ENCODE results near the gene TLL2. TPM values are rescaled to one million over a fixed set of nuclear protein-coding genes. Genes with fewer than 3 reads are reported as not detected.
A peak's percentile ranks its signal among the peaks of the same experiment; 100 is the strongest.

The TLL2 gene
- total and polyA plus RNA-seq, 4 donors: 0.12 to 0.36 TPM; not detected in 2

- Histone ChIP-seq H3K4me3 (ENCODE audit: low read length in 2 of 2) (no peak overlapping the region), H3K36me3 (ENCODE audit: control insufficient read depth in 1 of 2, insufficient read depth in 2 of 2, low read length in 1 of 2) (no peaks in the 10 kb centered on the region), H3K27me3 (ENCODE audit: control insufficient read depth in 1 of 2, insufficient read depth in 2 of 2, low read length in 1 of 2) (no peaks in the 10 kb centered on the region), H3K9me3 (ENCODE audit: control insufficient read depth, low read length) (no peaks in the 10 kb centered on the region), H3K27ac (ENCODE audit: low read depth in 1 of 2, low read length in 2 of 2) (no peak overlapping the region), H3K4me1 (ENCODE audit: control insufficient read depth in 1 of 2, insufficient read depth in 2 of 2, low read length in 2 of 2) (no peaks in the 10 kb centered on the region)
- DNase-seq (no peak), ATAC-seq (ENCODE audit: low FRiP score) (no peak)
- 84 to 87% methylated on average over 5 of the region's 5 CpGs for WGBS, 2 donors
- intact Hi-C loops (cut with DNase I): loop anchor here (5.0 to 10.0 kb wide), 3 partner anchors 138 to 841 kb away; partner anchors contain the start of genes TLL2 (in 2 of the 2) and LCOR (in 1 of the 2)
Observed at GRCh38 chr10:96374004-96374403, 139.7 kb downstream of the TLL2 start.

GRCh38 chr10:96371356-96371755 lies 142.4 kb downstream of the TLL2 start:
- no peaks in the 10 kb centered on the region for H3K9me3 ChIP-seq (ENCODE audit: control insufficient read depth, low read length)
- H3K4me3 ChIP-seq (ENCODE audit: low read length in 2 of 2): no peak overlapping the region
- no peaks in the 10 kb centered on the region for H3K36me3 ChIP-seq (ENCODE audit: control insufficient read depth in 1 of 2, insufficient read depth in 2 of 2, low read length in 1 of 2)
- 88 to 92% methylated on average over 11 of the region's 11 CpGs for WGBS, 2 donors
- no peak for DNase-seq
- peaks cover 0 to 5% of the 10 kb centered on the region in 2 donors for H3K4me1 ChIP-seq (ENCODE audit: control insufficient read depth in 1 of 2, insufficient read depth in 2 of 2, low read length in 2 of 2)
- no peak for ATAC-seq (ENCODE audit: low FRiP score)
- H3K27ac ChIP-seq (ENCODE audit: low read depth in 1 of 2, low read length in 2 of 2): no peak overlapping the region
- intact Hi-C loops (cut with DNase I): loop anchor here (5.0 to 10.0 kb wide), 3 partner anchors 141 to 843 kb away; partner anchors contain the start of genes TLL2 (in 2 of the 2) and LCOR (in 1 of the 2)
- no peaks in the 10 kb centered on the region for H3K27me3 ChIP-seq (ENCODE audit: control insufficient read depth in 1 of 2, insufficient read depth in 2 of 2, low read length in 1 of 2)

GRCh38 chr10:96370584-96371157 lies 143.1 kb downstream of the TLL2 start:
- H3K4me1 ChIP-seq (ENCODE audit: control insufficient read depth in 1 of 2, insufficient read depth in 2 of 2, low read length in 2 of 2): peaks cover 0 to 5% of the 10 kb centered on the region in 2 donors
- 37 to 43% methylated on average over 16 of the region's 16 CpGs for WGBS, 2 donors
- H3K9me3 ChIP-seq (ENCODE audit: control insufficient read depth, low read length): no peaks in the 10 kb centered on the region
- H3K4me3 ChIP-seq (ENCODE audit: low read length in 2 of 2): no peak overlapping the region
- H3K27me3 ChIP-seq (ENCODE audit: control insufficient read depth in 1 of 2, insufficient read depth in 2 of 2, low read length in 1 of 2): no peaks in the 10 kb centered on the region
- intact Hi-C loops (cut with DNase I): loop anchor here (5.0 to 10.0 kb wide), 3 partner anchors 142 to 844 kb away; partner anchors contain the start of genes TLL2 (in 2 of the 2) and LCOR (in 1 of the 2)
- H3K36me3 ChIP-seq (ENCODE audit: control insufficient read depth in 1 of 2, insufficient read depth in 2 of 2, low read length in 1 of 2): no peaks in the 10 kb centered on the region
- no peak for DNase-seq
- peak; percentile 63 for ATAC-seq (ENCODE audit: low FRiP score)
- no peak overlapping the region for H3K27ac ChIP-seq (ENCODE audit: low read depth in 1 of 2, low read length in 2 of 2)

DNA sequence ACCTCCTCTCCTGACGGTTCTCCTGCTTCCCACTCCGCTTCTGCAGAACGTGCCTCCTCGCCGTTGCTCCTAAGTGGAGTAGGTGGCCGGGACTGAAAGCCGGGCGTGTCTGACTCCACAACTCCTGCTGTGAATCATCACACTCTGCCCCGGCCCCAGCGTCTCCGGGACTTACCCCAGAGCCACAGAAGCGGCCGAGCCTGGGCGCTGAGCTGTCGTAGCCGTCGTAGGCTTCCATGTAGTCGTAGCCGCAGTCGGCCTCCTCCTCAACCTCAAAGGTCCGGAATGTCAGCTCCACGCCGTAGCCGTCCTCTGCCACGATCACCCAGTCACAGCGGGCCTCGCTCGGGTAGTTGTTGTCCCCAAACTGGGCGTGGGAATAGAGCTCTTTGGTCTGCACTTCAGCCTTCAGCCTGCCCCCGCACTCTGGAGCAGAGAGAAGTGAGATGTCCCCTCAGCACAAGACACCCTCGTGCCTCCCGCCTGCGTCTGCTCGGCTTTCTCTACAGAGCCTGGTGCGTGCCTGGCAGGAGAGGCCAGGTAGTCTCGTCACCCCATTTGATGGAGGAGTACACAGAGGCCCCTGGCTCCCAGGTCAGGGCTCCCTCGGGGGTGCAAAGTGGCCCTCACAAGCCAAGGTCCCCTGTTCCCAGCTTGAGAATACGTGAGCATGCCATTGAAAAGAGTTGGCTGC lies 143.7 kb downstream of the TLL2 start:
- WGBS, 2 donors: 91 to 92% methylated on average over 38 of the region's 38 CpGs
- H3K27me3 ChIP-seq (ENCODE audit: control insufficient read depth in 1 of 2, insufficient read depth in 2 of 2, low read length in 1 of 2): no peaks in the 10 kb centered on the region

DNA sequence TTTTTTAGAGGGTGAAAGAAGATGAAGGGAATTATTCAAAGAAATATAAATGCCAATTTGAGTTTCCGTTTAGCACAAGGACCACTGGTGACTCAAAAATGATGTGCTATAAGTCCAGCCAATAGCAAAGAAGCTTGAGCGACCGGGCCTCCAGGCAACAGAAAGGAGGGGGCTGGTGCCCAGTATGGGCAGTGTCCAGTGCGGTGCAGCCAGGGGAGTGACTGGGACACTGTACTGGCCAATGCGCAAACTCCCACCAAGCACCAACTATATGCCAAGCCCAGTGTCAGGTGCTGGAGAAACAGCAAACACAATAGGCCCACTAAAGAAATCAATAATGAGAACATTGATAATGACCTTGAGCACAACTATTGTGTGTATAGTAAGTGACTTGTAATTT lies 144.8 kb downstream of the TLL2 start:
- no peaks in the 10 kb centered on the region for H3K27me3 ChIP-seq (ENCODE audit: control insufficient read depth in 1 of 2, insufficient read depth in 2 of 2, low read length in 1 of 2)
- intact Hi-C loops (cut with DNase I): no loop called here
- H3K9me3 ChIP-seq (ENCODE audit: control insufficient read depth, low read length): no peaks in the 10 kb centered on the region
- ATAC-seq (ENCODE audit: low FRiP score) (no peak), DNase-seq (no peak)
- WGBS, 2 donors: 81 to 89% methylated on average over 5 of the region's 5 CpGs
- H3K27ac ChIP-seq (ENCODE audit: low read depth in 1 of 2, low read length in 2 of 2): no peak overlapping the region
- no peak overlapping the region for H3K4me3 ChIP-seq (ENCODE audit: low read length in 2 of 2)
- H3K4me1 ChIP-seq (ENCODE audit: control insufficient read depth in 1 of 2, insufficient read depth in 2 of 2, low read length in 2 of 2): peaks cover 0 to 5% of the 10 kb centered on the region in 2 donors
- H3K36me3 ChIP-seq (ENCODE audit: control insufficient read depth in 1 of 2, insufficient read depth in 2 of 2, low read length in 1 of 2): no peaks in the 10 kb centered on the region

More for the DNA sequence above, 143.7 kb downstream of the TLL2 start:
- Histone ChIP-seq H3K36me3 (ENCODE audit: control insufficient read depth in 1 of 2, insufficient read depth in 2 of 2, low read length in 1 of 2) (no peaks in the 10 kb centered on the region), H3K4me1 (ENCODE audit: control insufficient read depth in 1 of 2, insufficient read depth in 2 of 2, low read length in 2 of 2) (peaks cover 0 to 5% of the 10 kb centered on the region in 2 donors), H3K9me3 (ENCODE audit: control insufficient read depth, low read length) (no peaks in the 10 kb centered on the region), H3K27ac (ENCODE audit: low read depth in 1 of 2, low read length in 2 of 2) (no peak overlapping the region), H3K4me3 (ENCODE audit: low read length in 2 of 2) (no peak overlapping the region)
- DNase-seq (no peak), ATAC-seq (ENCODE audit: low FRiP score) (no peak)
- intact Hi-C loops (cut with DNase I): loop anchor here (5.0 to 10.0 kb wide), 3 partner anchors 142 to 845 kb away; partner anchors contain the start of genes TLL2 (in 2 of the 2) and LCOR (in 1 of the 2)

GRCh38 chr10:96367470-96367869 lies 146.3 kb downstream of the TLL2 start:
- H3K27ac ChIP-seq (ENCODE audit: low read depth in 1 of 2, low read length in 2 of 2): no peak overlapping the region
- H3K4me1 ChIP-seq (ENCODE audit: control insufficient read depth in 1 of 2, insufficient read depth in 2 of 2, low read length in 2 of 2): peaks cover 0 to 5% of the 10 kb centered on the region in 2 donors
- H3K36me3 ChIP-seq (ENCODE audit: control insufficient read depth in 1 of 2, insufficient read depth in 2 of 2, low read length in 1 of 2): no peaks in the 10 kb centered on the region
- ATAC-seq (ENCODE audit: low FRiP score) (no peak), DNase-seq (no peak)
- H3K27me3 ChIP-seq (ENCODE audit: control insufficient read depth in 1 of 2, insufficient read depth in 2 of 2, low read length in 1 of 2): no peaks in the 10 kb centered on the region
- no peaks in the 10 kb centered on the region for H3K9me3 ChIP-seq (ENCODE audit: control insufficient read depth, low read length)
- WGBS, 2 donors: 7 to 11% methylated on average over 4 of the region's 4 CpGs
- intact Hi-C loops (cut with DNase I): no loop called here
- no peak overlapping the region for H3K4me3 ChIP-seq (ENCODE audit: low read length in 2 of 2)

DNA sequence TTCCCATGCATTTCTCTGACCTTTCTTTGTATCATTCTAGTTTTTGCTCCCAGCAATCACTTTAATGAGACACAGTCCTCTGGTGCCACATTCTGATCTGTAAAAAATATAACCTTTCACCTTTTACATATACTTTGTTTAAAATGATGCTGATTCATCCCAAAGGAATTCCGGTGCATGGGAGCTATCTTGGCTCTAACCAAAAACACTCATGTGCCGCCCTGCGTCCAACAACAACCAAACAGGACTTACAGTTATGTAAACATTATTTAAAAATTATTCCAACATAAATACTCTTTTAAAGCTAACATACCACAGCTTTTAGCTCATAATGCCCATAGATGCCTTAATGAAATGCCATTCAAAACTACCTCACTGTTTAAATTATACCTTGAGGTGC lies 147.2 kb downstream of the TLL2 start:
- ATAC-seq (ENCODE audit: low FRiP score) (no peak), DNase-seq (no peak)
- Histone ChIP-seq H3K27me3 (ENCODE audit: control insufficient read depth in 1 of 2, insufficient read depth in 2 of 2, low read length in 1 of 2) (no peaks in the 10 kb centered on the region), H3K9me3 (ENCODE audit: control insufficient read depth, low read length) (no peaks in the 10 kb centered on the region), H3K4me1 (ENCODE audit: control insufficient read depth in 1 of 2, insufficient read depth in 2 of 2, low read length in 2 of 2) (peaks cover 0 to 5% of the 10 kb centered on the region in 2 donors), H3K36me3 (ENCODE audit: control insufficient read depth in 1 of 2, insufficient read depth in 2 of 2, low read length in 1 of 2) (no peaks in the 10 kb centered on the region), H3K4me3 (ENCODE audit: low read length in 2 of 2) (no peak overlapping the region), H3K27ac (ENCODE audit: low read depth in 1 of 2, low read length in 2 of 2) (no peak overlapping the region)
- 2 to 6% methylated on average over 3 of the region's 3 CpGs for WGBS, 2 donors
- intact Hi-C loops (cut with DNase I): no loop called here

DNA sequence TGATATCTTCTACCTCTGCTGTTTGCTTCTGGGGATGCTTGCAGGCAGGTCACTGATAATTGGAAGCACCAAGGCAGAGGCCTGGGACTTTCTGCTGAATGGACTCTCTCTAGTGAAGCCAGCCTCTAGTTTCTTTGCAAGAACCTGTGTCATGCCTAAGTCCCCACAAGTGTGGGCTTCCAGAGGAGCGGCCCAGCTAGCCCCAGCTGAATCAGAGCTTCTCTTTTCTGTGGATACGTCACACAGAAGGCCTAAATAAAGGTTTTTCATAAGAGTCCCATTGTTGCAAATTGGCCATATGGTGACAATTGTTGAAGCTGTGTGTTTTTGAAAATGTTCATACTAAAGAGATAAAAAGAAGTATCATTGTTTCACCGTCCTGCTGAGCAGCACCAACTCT lies 148.2 kb downstream of the TLL2 start:
- Histone ChIP-seq H3K27ac (ENCODE audit: low read depth in 1 of 2, low read length in 2 of 2) (no peak overlapping the region), H3K4me1 (ENCODE audit: control insufficient read depth in 1 of 2, insufficient read depth in 2 of 2, low read length in 2 of 2) (peaks cover 0 to 5% of the 10 kb centered on the region in 2 donors), H3K4me3 (ENCODE audit: low read length in 2 of 2) (no peak overlapping the region), H3K9me3 (ENCODE audit: control insufficient read depth, low read length) (no peaks in the 10 kb centered on the region), H3K27me3 (ENCODE audit: control insufficient read depth in 1 of 2, insufficient read depth in 2 of 2, low read length in 1 of 2) (no peaks in the 10 kb centered on the region), H3K36me3 (ENCODE audit: control insufficient read depth in 1 of 2, insufficient read depth in 2 of 2, low read length in 1 of 2) (no peaks in the 10 kb centered on the region)
- 96 to 98% methylated on average over 3 of the region's 3 CpGs for WGBS, 2 donors
- DNase-seq (no peak), ATAC-seq (ENCODE audit: low FRiP score) (no peak)
- intact Hi-C loops (cut with DNase I): no loop called here

GRCh38 chr10:96360766-96361165 lies 153.0 kb downstream of the TLL2 start:
- ATAC-seq (ENCODE audit: low FRiP score): no peak
- 62 to 66% methylated on average over 3 of the region's 3 CpGs for WGBS, 2 donors
- Histone ChIP-seq H3K27me3 (ENCODE audit: control insufficient read depth in 1 of 2, insufficient read depth in 2 of 2, low read length in 1 of 2) (no peaks in the 10 kb centered on the region), H3K9me3 (ENCODE audit: control insufficient read depth, low read length) (no peaks in the 10 kb centered on the region), H3K36me3 (ENCODE audit: control insufficient read depth in 1 of 2, insufficient read depth in 2 of 2, low read length in 1 of 2) (no peaks in the 10 kb centered on the region), H3K27ac (ENCODE audit: low read depth in 1 of 2, low read length in 2 of 2) (no peak overlapping the region), H3K4me1 (ENCODE audit: control insufficient read depth in 1 of 2, insufficient read depth in 2 of 2, low read length in 2 of 2) (no peaks in the 10 kb centered on the region), H3K4me3 (ENCODE audit: low read length in 2 of 2) (no peak overlapping the region)
- intact Hi-C loops (cut with DNase I): no loop called here
- DNase-seq: no peak
